Cardiac septum (tissue), 1 donor: ENCODE results near the gene GPA33. TPM values are rescaled to one million over a fixed set of nuclear protein-coding genes. Genes with fewer than 3 reads are reported as not detected.

Source experiments
- DNase-seq: peaks from one replicate; pipeline ENCODE4 v3.0.0-alpha.2; 2020; ENCODE audit warnings: low spot score
- intact Hi-C: fragments of 100-400 bp; cut with DNase I; formaldehyde crosslinking; loops from one replicate; pipeline ENCODE4 v1.14.0; 2022
- total RNA-seq: library from RNA; stranded (reverse); fragmentation: NEBNext Ultra II Directional; extraction: Animal tissue kit (Norgen Biotek cat#: 25700); gene quantifications from one replicate; pipeline ENCODE4 v1.2.1, GENCODE V29; 2021
- donor health status: DM: no; HTN: no; CAD: no.

GPA33 gene
- total RNA-seq, 1 donor from 2014 or later = 2.7 TPM

DNA sequence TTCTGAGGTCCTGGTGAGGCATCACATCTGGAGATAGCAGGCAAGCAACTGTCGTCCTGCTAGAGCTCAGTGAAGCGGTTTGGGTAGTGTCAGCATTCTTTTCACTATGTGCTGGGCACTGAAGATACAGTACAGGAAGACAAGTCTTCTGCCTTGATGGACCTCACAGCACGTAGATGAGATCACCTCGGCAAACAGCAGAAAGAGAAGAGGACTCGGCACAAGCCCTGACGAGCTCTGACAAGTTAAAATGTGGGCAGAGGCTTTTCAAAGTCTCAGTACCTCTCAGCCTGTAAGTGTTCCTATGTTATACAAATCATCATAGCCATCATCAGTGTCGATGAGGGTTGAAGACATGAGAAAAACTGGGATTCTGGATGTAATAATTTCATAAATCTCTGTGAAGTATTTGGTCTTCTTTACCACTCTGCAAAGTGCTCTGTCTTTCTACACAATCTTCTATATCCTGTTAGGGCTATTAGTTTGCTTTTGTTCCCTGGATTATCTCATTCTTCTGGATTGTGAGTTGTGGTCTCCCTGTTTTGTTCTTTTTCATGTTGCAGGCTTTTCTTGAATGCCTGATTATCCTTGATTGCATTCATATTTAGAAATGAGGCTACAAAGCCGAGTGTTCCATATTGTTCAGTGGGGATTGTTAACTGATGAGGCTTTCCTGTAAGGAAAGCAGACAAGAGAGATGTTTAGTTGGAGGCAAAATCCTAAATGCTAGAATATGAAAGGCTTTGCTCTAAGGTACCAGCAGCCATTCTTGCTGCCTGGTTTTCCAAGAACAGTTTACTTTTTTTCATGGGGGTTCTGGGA is 76.9 kb downstream of the GPA33 start:
- no peak for DNase-seq
- intact Hi-C loops = no loop called here

DNA sequence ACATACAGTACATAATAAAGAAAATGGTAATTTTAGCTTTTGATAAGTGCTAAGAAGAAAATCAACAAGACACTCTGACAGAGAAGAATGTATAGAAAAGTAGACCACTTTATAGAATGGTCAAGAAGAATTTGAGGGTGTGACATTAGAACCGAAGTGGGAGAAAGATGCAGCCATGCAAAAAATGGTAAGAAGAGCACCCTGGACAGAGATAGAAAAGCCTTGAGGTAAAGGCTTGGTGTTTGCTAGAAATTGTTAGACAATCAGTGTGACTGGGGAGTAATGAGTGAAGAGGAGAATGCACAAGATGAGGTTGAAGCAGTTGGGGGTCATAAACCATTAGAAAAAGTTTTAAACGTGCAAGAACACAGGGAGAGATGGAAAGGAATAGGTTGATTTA is 77.6 kb downstream of the GPA33 start:
- no peak for DNase-seq

DNA sequence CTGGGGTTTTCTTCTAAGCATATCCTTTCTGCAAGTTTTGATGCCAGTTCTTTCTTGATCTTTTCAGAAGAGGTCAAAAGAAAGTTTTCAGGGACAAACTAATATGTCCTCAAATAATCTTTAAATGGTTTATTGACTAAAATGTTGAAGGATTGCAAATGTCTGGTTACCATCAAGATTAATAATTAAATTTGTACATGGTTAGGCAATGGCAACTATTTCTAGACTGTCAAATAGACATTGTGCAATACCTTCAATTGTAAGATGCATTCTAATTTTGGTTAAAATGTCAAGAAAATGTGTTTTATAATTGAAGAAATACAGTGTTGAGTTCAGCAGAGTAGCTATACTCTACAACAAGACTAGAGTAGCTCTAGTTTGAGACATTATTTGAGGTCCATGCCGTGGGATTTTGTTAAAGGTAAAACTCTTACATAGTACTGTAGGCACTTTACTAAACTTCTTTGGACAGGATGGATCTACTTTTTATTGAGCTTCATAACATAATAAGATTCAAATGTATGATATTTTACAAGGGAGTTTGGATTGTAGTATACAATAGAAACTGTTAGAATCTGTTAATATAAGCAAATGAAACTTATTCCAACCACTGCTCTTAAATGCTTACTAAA is 78.5 kb downstream of the GPA33 start:
- DNase-seq = no peak
- intact Hi-C loops = no loop called here

More for the DNA sequence above, 77.6 kb downstream of the GPA33 start:
- intact Hi-C loops = no loop called here

DNA sequence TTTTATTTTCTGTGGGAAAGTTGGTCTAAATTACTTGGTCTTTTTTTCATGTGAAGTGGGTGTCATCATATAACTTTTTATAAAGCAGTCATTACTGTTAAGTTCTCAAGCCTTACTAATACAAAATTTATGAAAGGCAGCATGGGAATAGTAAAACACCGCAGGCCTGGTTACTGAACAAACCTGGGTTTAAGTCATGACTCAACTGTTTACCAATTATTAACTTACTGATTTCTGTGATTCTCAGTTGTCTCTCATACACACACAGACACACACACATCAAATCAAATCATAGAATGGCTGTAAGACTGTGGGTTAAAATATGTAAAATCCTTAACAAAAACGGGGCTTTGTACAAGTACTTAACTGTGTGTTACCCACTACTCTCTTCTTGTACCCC is 86.5 kb downstream of the GPA33 start:
- intact Hi-C loops = no loop called here
- DNase-seq = no peak

Other genes starting within 250 kb of the GPA33 start
- gene TADA1, start 214.1 kb downstream of the GPA33 start, total RNA-seq = 11.0 TPM
- 23.1 TPM for gene ILDR2, start 114.8 kb downstream of the GPA33 start, total RNA-seq
- 4.3 TPM for gene MAEL, start 101.1 kb downstream of the GPA33 start, total RNA-seq
- gene STYXL2, start 3.7 kb upstream of the GPA33 start, total RNA-seq = 462 TPM
- 9.9 TPM for gene POU2F1, start 130.5 kb upstream of the GPA33 start, total RNA-seq